Measurements from ENCODE around the gene MRPL9.

DNA sequence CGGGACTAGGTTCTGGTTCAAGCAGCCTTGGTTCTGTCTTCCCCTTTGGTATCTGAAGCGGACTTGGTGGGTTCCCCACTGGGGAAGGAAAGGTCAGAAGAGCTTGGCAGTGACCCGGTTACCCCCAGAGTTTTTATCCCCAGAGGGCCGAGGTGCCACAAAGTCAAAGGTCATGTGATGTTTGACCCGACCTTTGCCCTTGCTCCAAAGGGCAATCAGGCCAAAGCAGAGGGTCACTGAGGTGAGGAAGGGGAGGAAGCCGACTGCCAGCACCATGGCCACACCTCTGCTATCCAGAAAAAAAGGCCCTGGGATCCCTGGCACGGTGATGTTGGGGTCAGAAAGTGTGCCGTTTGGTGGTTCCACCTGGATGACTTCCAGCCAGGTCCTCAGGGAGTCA is 37.5 kb upstream of the MRPL9 start:
- TF ChIP-seq POLR2AphosphoS5 (IDR thresholded peaks at IDR 0.05) = no peak
- TF ChIP-seq, protein P1, sequence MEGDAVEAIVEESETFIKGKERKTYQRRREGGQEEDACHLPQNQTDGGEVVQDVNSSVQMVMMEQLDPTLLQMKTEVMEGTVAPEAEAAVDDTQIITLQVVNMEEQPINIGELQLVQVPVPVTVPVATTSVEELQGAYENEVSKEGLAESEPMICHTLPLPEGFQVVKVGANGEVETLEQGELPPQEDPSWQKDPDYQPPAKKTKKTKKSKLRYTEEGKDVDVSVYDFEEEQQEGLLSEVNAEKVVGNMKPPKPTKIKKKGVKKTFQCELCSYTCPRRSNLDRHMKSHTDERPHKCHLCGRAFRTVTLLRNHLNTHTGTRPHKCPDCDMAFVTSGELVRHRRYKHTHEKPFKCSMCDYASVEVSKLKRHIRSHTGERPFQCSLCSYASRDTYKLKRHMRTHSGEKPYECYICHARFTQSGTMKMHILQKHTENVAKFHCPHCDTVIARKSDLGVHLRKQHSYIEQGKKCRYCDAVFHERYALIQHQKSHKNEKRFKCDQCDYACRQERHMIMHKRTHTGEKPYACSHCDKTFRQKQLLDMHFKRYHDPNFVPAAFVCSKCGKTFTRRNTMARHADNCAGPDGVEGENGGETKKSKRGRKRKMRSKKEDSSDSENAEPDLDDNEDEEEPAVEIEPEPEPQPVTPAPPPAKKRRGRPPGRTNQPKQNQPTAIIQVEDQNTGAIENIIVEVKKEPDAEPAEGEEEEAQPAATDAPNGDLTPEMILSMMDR (IDR thresholded peaks at IDR 0.05 in 8 of 11, conservative IDR thresholded peaks at IDR 0.05 in 3 of 11) = no peak
